ENCODE measurements around the gene UGT1A6.

The UGT1A6 gene

DNA sequence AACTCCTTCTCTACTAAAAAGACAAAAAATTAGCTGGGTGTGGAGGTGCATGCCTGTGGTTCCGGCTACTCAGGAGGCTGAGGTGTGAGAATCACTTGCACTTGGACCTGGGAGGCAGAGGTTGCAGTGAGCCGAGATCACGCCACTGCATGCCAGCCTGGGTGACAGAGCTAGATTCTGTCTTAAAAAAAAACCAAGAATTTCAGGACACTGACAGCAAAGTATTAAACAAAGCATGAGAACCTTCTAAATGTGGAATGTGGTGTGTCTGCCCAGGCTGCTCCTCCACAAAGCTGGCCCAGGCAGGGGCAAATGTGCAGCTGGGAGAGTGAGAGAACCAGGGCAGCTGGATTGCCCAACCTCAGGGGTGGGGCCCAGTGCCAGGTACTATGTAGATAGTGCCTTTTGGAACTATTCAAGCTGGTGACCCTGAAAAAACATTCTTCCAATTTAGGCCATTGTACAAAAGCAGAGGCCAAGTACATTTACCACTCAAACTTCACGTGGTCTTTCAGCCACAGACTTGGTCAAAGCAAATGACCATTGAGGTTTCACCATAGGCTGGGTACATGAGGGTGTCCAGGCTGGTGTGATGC is 13.3 kb downstream of the UGT1A6 start:
- TF ChIP-seq, protein P1, sequence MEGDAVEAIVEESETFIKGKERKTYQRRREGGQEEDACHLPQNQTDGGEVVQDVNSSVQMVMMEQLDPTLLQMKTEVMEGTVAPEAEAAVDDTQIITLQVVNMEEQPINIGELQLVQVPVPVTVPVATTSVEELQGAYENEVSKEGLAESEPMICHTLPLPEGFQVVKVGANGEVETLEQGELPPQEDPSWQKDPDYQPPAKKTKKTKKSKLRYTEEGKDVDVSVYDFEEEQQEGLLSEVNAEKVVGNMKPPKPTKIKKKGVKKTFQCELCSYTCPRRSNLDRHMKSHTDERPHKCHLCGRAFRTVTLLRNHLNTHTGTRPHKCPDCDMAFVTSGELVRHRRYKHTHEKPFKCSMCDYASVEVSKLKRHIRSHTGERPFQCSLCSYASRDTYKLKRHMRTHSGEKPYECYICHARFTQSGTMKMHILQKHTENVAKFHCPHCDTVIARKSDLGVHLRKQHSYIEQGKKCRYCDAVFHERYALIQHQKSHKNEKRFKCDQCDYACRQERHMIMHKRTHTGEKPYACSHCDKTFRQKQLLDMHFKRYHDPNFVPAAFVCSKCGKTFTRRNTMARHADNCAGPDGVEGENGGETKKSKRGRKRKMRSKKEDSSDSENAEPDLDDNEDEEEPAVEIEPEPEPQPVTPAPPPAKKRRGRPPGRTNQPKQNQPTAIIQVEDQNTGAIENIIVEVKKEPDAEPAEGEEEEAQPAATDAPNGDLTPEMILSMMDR (IDR thresholded peaks at IDR 0.05; ENCODE audit: insufficient read depth, low read depth, low read length, missing control alignments): no peak
- peak; percentile 73 for DNase-seq (ENCODE audit: low read depth)
- H3K4me3 ChIP-seq (ENCODE audit: low read length): no peak overlapping the region

DNA sequence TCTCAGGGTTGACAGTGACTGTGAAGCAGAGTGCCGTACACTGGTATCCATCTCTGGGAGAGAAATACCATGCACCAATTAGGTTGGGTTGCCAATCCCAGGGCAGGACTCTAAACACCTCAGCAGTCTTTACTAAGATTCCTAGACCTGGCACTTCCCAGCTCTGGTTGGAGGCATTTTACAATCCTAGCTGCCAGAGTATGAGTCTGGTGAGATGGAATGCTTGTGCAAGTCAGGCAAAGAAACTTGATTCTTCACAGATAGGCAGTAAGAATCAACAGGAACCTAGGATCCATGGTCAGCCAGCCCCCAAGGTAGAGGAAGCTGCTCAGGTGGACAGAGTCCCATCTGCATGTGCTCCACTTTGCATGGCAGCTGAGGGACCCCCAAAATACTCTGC is 14.0 kb downstream of the UGT1A6 start:
- TF ChIP-seq, protein P1 (IDR thresholded peaks at IDR 0.05; ENCODE audit: insufficient read depth, low read depth, low read length, missing control alignments): no peak
- peak; percentile 70 for DNase-seq (ENCODE audit: low read depth)
- H3K4me3 ChIP-seq (ENCODE audit: low read length): no peak overlapping the region

DNA sequence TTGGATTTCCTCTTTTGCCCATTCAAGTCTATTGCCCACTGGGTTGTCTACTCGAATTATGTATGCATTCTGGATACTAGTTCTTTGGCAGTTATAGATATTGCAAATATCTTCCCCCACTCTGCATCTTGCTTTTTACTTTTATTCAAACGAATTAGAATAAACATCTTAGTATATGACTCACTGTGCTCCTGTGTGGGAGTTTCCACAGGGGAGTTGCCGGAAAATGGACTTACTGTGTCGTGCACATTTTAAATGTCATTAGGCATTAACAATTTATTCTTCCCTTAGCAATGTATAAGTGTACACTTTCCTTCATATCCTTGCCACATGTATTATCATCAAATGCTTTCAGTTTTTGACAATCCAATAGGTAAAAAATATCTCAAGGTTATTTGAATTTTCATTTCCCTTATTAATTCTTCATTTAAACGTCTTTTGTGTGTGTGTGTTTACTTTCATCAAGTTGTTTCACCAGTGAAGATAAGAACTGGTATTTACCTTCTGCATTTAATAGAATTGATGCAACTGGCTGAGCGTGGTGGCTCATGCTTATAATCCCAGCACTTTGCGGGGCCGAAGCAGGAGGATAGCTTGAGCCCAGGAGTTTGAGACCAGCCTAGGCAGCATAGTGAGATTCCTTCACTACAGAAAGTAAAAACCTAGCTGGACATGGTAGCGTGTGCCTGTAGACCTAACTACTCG is 15.4 kb downstream of the UGT1A6 start:
- DNase-seq (ENCODE audit: low read depth): peak; percentile 54
- no peak overlapping the region for H3K4me3 ChIP-seq (ENCODE audit: low read length)
- TF ChIP-seq, protein P1 (IDR thresholded peaks at IDR 0.05; ENCODE audit: insufficient read depth, low read depth, low read length, missing control alignments): no peak

DNA sequence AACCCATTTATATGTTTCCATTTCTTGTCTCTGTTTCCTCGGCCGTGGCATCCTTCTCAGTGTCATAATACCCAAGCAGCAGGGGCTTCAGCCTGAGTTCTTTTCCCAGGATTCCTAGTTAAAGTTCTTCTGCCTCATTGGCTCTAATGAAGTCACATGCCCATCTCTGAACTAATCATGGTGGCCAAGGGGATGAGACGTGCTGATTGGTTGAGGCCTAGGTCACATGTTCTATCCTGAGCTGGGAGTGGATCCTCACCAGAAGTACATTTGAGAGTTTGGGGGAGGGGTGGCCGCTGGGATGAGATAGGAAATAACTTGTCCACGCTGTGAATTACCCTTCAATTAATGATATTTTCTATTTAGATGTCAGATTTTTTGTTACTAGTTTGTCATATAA is 16.3 kb downstream of the UGT1A6 start:
- TF ChIP-seq, protein P1 (IDR thresholded peaks at IDR 0.05; ENCODE audit: insufficient read depth, low read depth, low read length, missing control alignments): no peak
- no peak for DNase-seq (ENCODE audit: low read depth)
- H3K4me3 ChIP-seq (ENCODE audit: low read length): no peak overlapping the region

DNA sequence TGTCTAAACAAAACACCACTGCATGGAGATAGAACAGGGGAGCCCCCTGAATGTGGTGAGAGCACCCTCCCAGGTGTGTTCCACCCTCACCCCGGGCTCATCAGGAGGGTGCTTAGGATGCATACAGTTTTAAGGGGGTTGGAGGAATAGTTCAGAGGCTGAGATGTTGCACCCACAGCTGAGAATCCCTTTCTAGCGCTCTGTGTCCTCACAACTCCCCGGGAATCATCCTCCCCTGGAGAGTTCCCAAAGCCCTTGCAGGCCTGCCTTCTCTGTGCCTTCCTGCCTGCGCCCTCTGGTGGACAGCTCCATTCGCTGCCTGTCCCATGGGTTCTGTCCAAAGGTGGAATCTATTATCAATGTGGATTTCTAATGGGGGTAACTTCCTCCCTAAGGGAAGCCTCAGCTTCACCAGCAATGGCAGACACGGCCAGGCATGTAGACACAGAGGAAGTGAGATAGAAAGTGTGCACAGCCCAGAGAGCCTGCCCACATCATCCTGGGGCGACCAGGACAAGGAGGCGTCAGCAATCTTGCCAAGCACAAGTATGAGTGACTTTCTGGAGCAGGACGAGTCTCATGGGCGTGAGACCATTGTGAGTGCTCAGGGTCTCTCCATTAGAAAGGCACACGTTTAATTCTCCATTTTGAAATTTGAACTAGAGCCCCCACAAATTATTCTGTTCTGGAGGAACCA is 18.8 kb downstream of the UGT1A6 start:
- DNase-seq (ENCODE audit: low read depth): peak; percentile 78
- H3K4me3 ChIP-seq (ENCODE audit: low read length): no peak overlapping the region
- TF ChIP-seq, protein P1 (IDR thresholded peaks at IDR 0.05; ENCODE audit: insufficient read depth, low read depth, low read length, missing control alignments): peak; percentile 96

DNA sequence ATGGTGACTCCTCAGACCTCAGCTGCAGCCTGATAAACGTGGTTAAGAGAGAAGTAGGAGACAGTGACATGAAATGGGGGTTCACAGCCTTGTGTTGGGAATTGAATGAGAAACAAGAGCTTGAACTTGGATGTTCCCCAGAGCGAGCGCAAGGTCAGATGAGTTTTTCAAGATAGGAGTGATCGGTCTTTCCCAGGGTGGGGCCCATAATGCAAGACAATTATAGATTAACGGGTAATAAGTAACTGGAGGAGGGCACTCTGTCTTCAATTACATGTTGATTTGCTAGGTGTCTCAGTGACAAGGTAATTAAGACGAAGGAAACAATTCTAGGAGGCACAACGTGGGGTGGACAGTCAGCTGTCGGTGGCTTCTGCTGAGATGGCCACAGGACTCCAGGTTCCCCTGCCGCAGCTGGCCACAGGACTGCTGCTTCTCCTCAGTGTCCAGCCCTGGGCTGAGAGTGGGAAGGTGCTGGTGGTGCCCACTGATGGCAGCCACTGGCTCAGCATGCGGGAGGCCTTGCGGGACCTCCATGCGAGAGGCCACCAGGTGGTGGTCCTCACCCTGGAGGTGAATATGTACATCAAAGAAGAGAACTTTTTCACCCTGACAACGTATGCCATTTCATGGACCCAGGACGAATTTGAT is 20.0 kb downstream of the UGT1A6 start, which contains the start of gene UGT1A5:
Gene UGT1A5 (plus strand): TSS at position 297 of the 651 bp plus-strand sequence. CDS start 85 bp downstream, at position 382.
- DNase-seq (ENCODE audit: low read depth): no peak
- H3K4me3 ChIP-seq (ENCODE audit: low read length): no peak within 1 kb of the TSS
- TF ChIP-seq, protein P1 (IDR thresholded peaks at IDR 0.05; ENCODE audit: insufficient read depth, low read depth, low read length, missing control alignments): no peak
